MM.1S (cell line): ENCODE measurements around the gene ST6GAL1.

Experiments
- CTCF ChIP-seq: fragments of 300-600 bp; sonication (generic); IDR thresholded peaks from 2 replicates; pipeline ENCODE4 v1.5.1; 2016; ENCODE audit warnings: antibody characterized with exemption, low read length, mixed read lengths
- EZH2 ChIP-seq: fragments of 300-600 bp; sonication (generic); optimal IDR thresholded peaks from 2 replicates; pipeline ENCODE3; 2017; ENCODE audit warnings: low read depth, mild to moderate bottlenecking, antibody characterized with exemption, low read length, mixed read lengths

GRCh38 chr3:187073581-187074098, 143.3 kb downstream of the ST6GAL1 start:
- no peak for TF ChIP-seq EZH2
- TF ChIP-seq CTCF: no peak
